GM12878 (cell line): ENCODE results near the gene UTP11. TPM values are rescaled to one million over a fixed set of nuclear protein-coding genes. Genes with fewer than 3 reads are reported as not detected.

ENCODE experiments used
- ATAC-seq: fragments of 200-7000 bp; cut with Tn5 transposase; 3 replicates; pipeline ENCODE4 v1.9.1; 2020; ENCODE audit warnings: mild to moderate bottlenecking, moderate library complexity
- BruUV-seq: library from RNA; stranded (reverse); fragments of 400-500 nt; replicated peaks from 2 replicates; lab custom pipeline; 2021; lab: Mats Ljungman, UMichigan
- CTCF ChIA-PET: fragments of 300-600 bp; sonication (Branson Sonifier 250); formaldehyde crosslinking; extraction: SDS; loops from one replicate; lab custom pipeline; 2021; ENCODE audit warnings: inconsistent platforms; lab: Yijun Ruan, JAX
- POLR2A ChIA-PET: fragments of 350-600 bp; formaldehyde crosslinking; extraction: SDS; loops from one replicate; lab custom pipeline; 2021; ENCODE audit warnings: inconsistent platforms; lab: Charles Lee
- RAD21 ChIA-PET: fragments of 300-600 bp; sonication (Branson Sonifier 250); formaldehyde crosslinking; loops from one replicate; lab custom pipeline; 2023; ENCODE audit warnings: antibody characterized with exemption; ENCODE audit not compliant: unreplicated experiment; lab: Charles Lee
- SMC1A ChIA-PET: fragments of 300-600 bp; sonication (Branson Sonifier 250); formaldehyde crosslinking; loops from one replicate; lab custom pipeline; 2023; ENCODE audit not compliant: unreplicated experiment, uncharacterized antibody; lab: Charles Lee
- DNase-seq: peaks from one replicate; pipeline ENCODE4 v3.0.0-alpha.2; 2011; ENCODE audit warnings: low read depth, low spot score
- FAIRE-seq: peaks from 3 replicates; lab custom pipeline; 2011; peaks lifted over from hg19 to GRCh38; lab: Jason Lieb, UNC
- H2AFZ ChIP-seq: 2 replicates; pipeline ENCODE4 v1.6.0; 2011; ENCODE audit warnings: low read depth, low read length, control low read depth; ENCODE audit not compliant: control insufficient read depth
- H3K27ac ChIP-seq: 2 replicates; pipeline ENCODE4 v1.5.1; 2011; ENCODE audit warnings: control low read depth; ENCODE audit not compliant: control insufficient read depth, insufficient read depth
- H3K27me3 ChIP-seq, 2 experiments: replicated peaks in 1 of 2; 2 replicates each; pipeline versions ENCODE4 v1.6.0 to v1.6.1; 2011; ENCODE audit warnings: low read length in 1 of 2; ENCODE audit not compliant: control insufficient read depth in 2 of 2, insufficient read depth in 2 of 2
- H3K36me3 ChIP-seq, 2 experiments: 2 replicates each; pipeline ENCODE4 v1.5.1; 2011; ENCODE audit warnings: low read length in 1 of 2; ENCODE audit not compliant: control insufficient read depth in 2 of 2, insufficient read depth in 2 of 2
- H3K4me1 ChIP-seq: 2 replicates; pipeline ENCODE4 v1.6.1; 2011; ENCODE audit warnings: mild to moderate bottlenecking, low read length, moderate library complexity, mixed read lengths; ENCODE audit not compliant: control insufficient read depth, insufficient read depth
- H3K4me2 ChIP-seq: 2 replicates; pipeline ENCODE4 v1.6.0; 2011; ENCODE audit warnings: control low read depth; ENCODE audit not compliant: control insufficient read depth, insufficient read depth
- H3K4me3 ChIP-seq: fragments of 200-600 bp; sonication (generic); 2 replicates; pipeline ENCODE4 v1.5.1; 2016
- H3K79me2 ChIP-seq: 2 replicates; pipeline ENCODE4 v1.6.0; 2011; ENCODE audit warnings: low read length; ENCODE audit not compliant: control insufficient read depth, insufficient read depth
- H3K9ac ChIP-seq: 2 replicates; pipeline ENCODE4 v1.8.0; 2011; ENCODE audit warnings: low read length, control low read depth, mixed read lengths; ENCODE audit not compliant: control insufficient read depth, insufficient read depth
- H3K9me3 ChIP-seq: replicated peaks from 3 replicates; pipeline ENCODE4 v1.5.1; 2011; ENCODE audit warnings: mild to moderate bottlenecking, low read length; ENCODE audit not compliant: control insufficient read depth, insufficient read depth
- H4K20me1 ChIP-seq: 2 replicates; pipeline ENCODE4 v1.6.0; 2011; ENCODE audit not compliant: control insufficient read depth, insufficient read depth
- ASH2L ChIP-seq: fragments of 300-600, 200-600 bp; sonication (generic); IDR thresholded peaks from 2 replicates; pipeline ENCODE4 v1.6.1; 2017; ENCODE audit warnings: low read depth, mild to moderate bottlenecking, borderline replicate concordance
- CHD4 ChIP-seq: fragments of 200-600 bp; sonication (generic); IDR thresholded peaks from 2 replicates; pipeline ENCODE4 v1.6.1; 2016; ENCODE audit warnings: mild to moderate bottlenecking
- GATAD2B ChIP-seq: fragments of 450-650 bp; conservative IDR thresholded peaks from 2 replicates; pipeline ENCODE4 v1.6.1; 2017; ENCODE audit warnings: low read depth, mild to moderate bottlenecking, moderate library complexity
- HDGF ChIP-seq: fragments of 450-650 bp; IDR thresholded peaks from 2 replicates; pipeline ENCODE4 v1.6.1; 2016; ENCODE audit warnings: antibody characterized with exemption
- IKZF1 ChIP-seq: fragments of 450-650 bp; conservative IDR thresholded peaks from 2 replicates; pipeline ENCODE4 v1.6.1; 2017; ENCODE audit warnings: antibody characterized with exemption, mild to moderate bottlenecking
- MLLT1 ChIP-seq: fragments of 450-650 bp; IDR thresholded peaks from 2 replicates; pipeline ENCODE4 v1.6.1; 2016; ENCODE audit warnings: mild to moderate bottlenecking
- POLR2A ChIP-seq: IDR thresholded peaks from 2 replicates; pipeline ENCODE4 v1.6.1; 2011; ENCODE audit warnings: low read depth, mild to moderate bottlenecking, low read length
- SPI1 ChIP-seq: IDR thresholded peaks from 2 replicates; pipeline ENCODE4 v1.6.1; 2011; ENCODE audit warnings: low read depth, mild to moderate bottlenecking, low read length, moderate library complexity, borderline replicate concordance; ENCODE audit not compliant: insufficient read depth
- TCF3 ChIP-seq: IDR thresholded peaks from 2 replicates; pipeline ENCODE4 v1.6.1; 2012; ENCODE audit warnings: low read depth, mild to moderate bottlenecking, low read length, borderline replicate concordance; ENCODE audit not compliant: insufficient read depth
- WGBS: methylation state at CpG from one replicate; pipeline ENCODE4 v1.1.6; 2016; ENCODE audit warnings: low lambda C conversion rate; ENCODE audit not compliant: insufficient replicate concordance, insufficient coverage; ENCODE audit errors: missing lambda C conversion rate; 5-methylcytosine and 5-hydroxymethylcytosine counted together
- in situ Hi-C: fragments of 300-500 bp; cut with MboI; formaldehyde crosslinking; loops from 9 replicates; pipeline ENCODE4 v1.14.3; 2018; ENCODE audit warnings: mixed read lengths
- intact Hi-C: fragments of 100-400 bp; cut with micrococcal nuclease; formaldehyde crosslinking; loops from one replicate; pipeline ENCODE4 v1.14.2; 2022; ENCODE audit not compliant: unreplicated experiment
- polyA plus RNA-seq, 11 experiments: library from polyadenylated mRNA; depleted of rRNA in 4 of 11; unstranded in 6 of 11; stranded (reverse) in 5 of 11; fragments of >200 nt; fragmentation: Nextera tagmentation in 4 of 11; fragmentation: Illumina TruSeq in 1 of 11; extraction: Ambion mirVana in 4 of 11; extraction: Trizol in 1 of 11; gene quantifications; 1 replicate in 1 of 11; 2 replicates in 10 of 11; pipeline versions ENCODE4 v1.2.1 to v1.2.3, GENCODE V29; 2011 to 2016; ENCODE audit warnings: inconsistent platforms in 2 of 11, missing spikeins in 2 of 11, low read depth in 1 of 11
- total RNA-seq, 4 experiments: library from RNA; depleted of rRNA in 3 of 4; stranded (reverse); fragments of >200 nt in 3 of 4; fragmentation: Illumina TruSeq in 1 of 4; extraction: Trizol in 1 of 4; gene quantifications; 2 replicates each; pipeline versions ENCODE4 v1.2.1 to v1.2.3, GENCODE V29; 2013 to 2021
- TF ChIP-seq, protein P1 (sequence below): fragments of 450-650 bp; IDR thresholded peaks from 2 replicates; pipeline ENCODE4 v1.6.1; 2018; ENCODE audit warnings: mild to moderate bottlenecking, low read depth, moderate library complexity; ENCODE audit not compliant: partially characterized antibody

UTP11 gene
- total and polyA plus RNA-seq, 10 of the 15 experiments (the other 5 are each of a cell fraction or from before 2014, with no cell fraction given) = 34.5 to 146 (median 64.2) TPM

GRCh38 chr1:37994886-37995566 is 17.5 kb upstream of the UTP11 start:
- Histone ChIP-seq H4K20me1 (no peaks in the 10 kb centered on the region), H3K9ac (no peak overlapping the region), H3K27ac (no peak overlapping the region), H3K27me3 (no peaks in the 10 kb centered on the region), H3K79me2 (no peaks in the 10 kb centered on the region; the same call in 1 of the 2 replicates), H3K36me3 (no peaks in the 10 kb centered on the region), H3K4me3 (no peak overlapping the region)
- FAIRE-seq = no peak
- 69% methylated on average over 11 of the region's 11 CpGs for WGBS
- RAD21 ChIA-PET = no interaction called here
- CTCF ChIA-PET = no interaction called here
- SMC1A ChIA-PET = interaction anchor here (0.6 to 1.8 kb wide), 3 partner anchors 32 to 591 kb away, joined by 3 to 8 read pairs (median 3); no protein-coding TSS in a partner anchor
- in situ Hi-C loops = loop anchor here (25.0 kb wide), 1 partner anchor 408 kb away; the partner anchor contains the start of gene GNL2
- intact Hi-C loops = loop anchor here (5.0 kb wide), 1 partner anchor 303 kb away; the partner anchor contains the start of gene CDCA8
- no peak for DNase-seq
- BruUV-seq = no TSS peak
- TF ChIP-seq SPI1 = peak; percentile 21; the same call in 1 of the 2 replicates
- TF ChIP-seq IKZF1 = no peak
- TF ChIP-seq, all 136 proteins: peak for 1
- no peak for ATAC-seq
- POLR2A ChIA-PET = no interaction called here
- Histone ChIP-seq H3K4me1 (peaks cover 8% of the 10 kb centered on the region), H3K4me2 (no peak overlapping the region), H3K9me3 (no peaks in the 10 kb centered on the region), H2AFZ (no peak overlapping the region)

DNA sequence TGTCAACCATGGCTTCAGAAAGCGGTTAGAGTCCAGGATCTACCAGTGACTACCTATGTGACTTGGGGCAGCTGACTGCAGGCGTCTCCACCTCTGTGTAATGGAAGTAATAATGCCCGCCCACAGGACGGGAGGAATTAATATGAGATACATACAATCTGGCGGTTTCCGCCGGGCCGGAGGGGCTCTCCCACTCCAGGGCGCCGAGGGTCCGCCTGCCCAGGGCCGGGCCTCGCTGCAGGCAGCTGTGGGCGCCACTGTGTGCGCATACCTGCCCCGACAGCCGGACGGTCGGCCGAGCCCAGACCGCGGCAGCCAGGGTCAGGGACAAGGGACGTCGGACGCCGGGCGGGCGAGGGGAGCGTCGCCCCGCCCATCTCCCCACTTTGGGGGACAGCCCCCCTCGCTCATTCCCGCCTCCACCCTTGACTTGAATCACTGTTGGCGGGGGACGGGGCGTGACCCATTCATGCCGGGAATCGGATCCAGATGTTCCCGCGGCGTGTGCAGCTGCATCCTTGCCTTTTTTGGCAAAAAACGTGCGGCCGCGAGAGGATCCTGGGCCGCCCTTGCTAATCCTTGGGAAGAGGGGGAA is 16.7 kb upstream of the UTP11 start:
- H4K20me1 ChIP-seq = no peaks in the 10 kb centered on the region
- H3K27ac ChIP-seq = no peak overlapping the region
- no peaks in the 10 kb centered on the region for H3K36me3 ChIP-seq
- ChIA-PET RAD21 (no interaction called here), POLR2A (no interaction called here), CTCF (no interaction called here), SMC1A (no interaction called here)
- intact Hi-C loops = no loop called here
- BruUV-seq = no TSS peak
- H3K9ac ChIP-seq = no peak overlapping the region
- H3K79me2 ChIP-seq = peaks cover 1% of the 10 kb centered on the region; the same call in 1 of the 2 replicates
- 92% methylated on average over 38 of the region's 46 CpGs for WGBS
- H3K4me1 ChIP-seq = peaks cover 11% of the 10 kb centered on the region
- DNase-seq (no peak), ATAC-seq (no peak), FAIRE-seq (no peak)
- H3K4me2 ChIP-seq = no peak overlapping the region
- no peak overlapping the region for H3K4me3 ChIP-seq
- H3K9me3 ChIP-seq = no peaks in the 10 kb centered on the region
- no peaks in the 10 kb centered on the region for H3K27me3 ChIP-seq
- no peak overlapping the region for H2AFZ ChIP-seq
- in situ Hi-C loops = loop anchor here (25.0 kb wide), 1 partner anchor 409 kb away; the partner anchor contains the start of gene GNL2
- no peak for TF ChIP-seq MLLT1
- TF ChIP-seq TCF3 = no peak
- TF ChIP-seq HDGF = no peak
- TF ChIP-seq ASH2L = no peak
- TF ChIP-seq, protein P1, sequence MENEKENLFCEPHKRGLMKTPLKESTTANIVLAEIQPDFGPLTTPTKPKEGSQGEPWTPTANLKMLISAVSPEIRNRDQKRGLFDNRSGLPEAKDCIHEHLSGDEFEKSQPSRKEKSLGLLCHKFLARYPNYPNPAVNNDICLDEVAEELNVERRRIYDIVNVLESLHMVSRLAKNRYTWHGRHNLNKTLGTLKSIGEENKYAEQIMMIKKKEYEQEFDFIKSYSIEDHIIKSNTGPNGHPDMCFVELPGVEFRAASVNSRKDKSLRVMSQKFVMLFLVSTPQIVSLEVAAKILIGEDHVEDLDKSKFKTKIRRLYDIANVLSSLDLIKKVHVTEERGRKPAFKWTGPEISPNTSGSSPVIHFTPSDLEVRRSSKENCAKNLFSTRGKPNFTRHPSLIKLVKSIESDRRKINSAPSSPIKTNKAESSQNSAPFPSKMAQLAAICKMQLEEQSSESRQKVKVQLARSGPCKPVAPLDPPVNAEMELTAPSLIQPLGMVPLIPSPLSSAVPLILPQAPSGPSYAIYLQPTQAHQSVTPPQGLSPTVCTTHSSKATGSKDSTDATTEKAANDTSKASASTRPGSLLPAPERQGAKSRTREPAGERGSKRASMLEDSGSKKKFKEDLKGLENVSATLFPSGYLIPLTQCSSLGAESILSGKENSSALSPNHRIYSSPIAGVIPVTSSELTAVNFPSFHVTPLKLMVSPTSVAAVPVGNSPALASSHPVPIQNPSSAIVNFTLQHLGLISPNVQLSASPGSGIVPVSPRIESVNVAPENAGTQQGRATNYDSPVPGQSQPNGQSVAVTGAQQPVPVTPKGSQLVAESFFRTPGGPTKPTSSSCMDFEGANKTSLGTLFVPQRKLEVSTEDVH = no peak
- TF ChIP-seq CHD4 = no peak
- TF ChIP-seq POLR2A = no peak
- no peak for TF ChIP-seq GATAD2B
